Endothelial cell of hepatic sinusoid (primary cell): ENCODE data around the gene STXBP3.
"Not testable (repeated sequence)": the region's sequence is repeated elsewhere in the genome, so short reads cannot be mapped to it uniquely, and the experiment has no call there.

Source experiments
- in situ Hi-C: cut with HindIII; loops from 2 replicates; pipeline ENCODE4 v1.10.0; 2017; ENCODE audit warnings: low sequenced_read_pairs

The STXBP3 gene, protein sequence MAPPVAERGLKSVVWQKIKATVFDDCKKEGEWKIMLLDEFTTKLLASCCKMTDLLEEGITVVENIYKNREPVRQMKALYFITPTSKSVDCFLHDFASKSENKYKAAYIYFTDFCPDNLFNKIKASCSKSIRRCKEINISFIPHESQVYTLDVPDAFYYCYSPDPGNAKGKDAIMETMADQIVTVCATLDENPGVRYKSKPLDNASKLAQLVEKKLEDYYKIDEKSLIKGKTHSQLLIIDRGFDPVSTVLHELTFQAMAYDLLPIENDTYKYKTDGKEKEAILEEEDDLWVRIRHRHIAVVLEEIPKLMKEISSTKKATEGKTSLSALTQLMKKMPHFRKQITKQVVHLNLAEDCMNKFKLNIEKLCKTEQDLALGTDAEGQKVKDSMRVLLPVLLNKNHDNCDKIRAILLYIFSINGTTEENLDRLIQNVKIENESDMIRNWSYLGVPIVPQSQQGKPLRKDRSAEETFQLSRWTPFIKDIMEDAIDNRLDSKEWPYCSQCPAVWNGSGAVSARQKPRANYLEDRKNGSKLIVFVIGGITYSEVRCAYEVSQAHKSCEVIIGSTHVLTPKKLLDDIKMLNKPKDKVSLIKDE

DNA sequence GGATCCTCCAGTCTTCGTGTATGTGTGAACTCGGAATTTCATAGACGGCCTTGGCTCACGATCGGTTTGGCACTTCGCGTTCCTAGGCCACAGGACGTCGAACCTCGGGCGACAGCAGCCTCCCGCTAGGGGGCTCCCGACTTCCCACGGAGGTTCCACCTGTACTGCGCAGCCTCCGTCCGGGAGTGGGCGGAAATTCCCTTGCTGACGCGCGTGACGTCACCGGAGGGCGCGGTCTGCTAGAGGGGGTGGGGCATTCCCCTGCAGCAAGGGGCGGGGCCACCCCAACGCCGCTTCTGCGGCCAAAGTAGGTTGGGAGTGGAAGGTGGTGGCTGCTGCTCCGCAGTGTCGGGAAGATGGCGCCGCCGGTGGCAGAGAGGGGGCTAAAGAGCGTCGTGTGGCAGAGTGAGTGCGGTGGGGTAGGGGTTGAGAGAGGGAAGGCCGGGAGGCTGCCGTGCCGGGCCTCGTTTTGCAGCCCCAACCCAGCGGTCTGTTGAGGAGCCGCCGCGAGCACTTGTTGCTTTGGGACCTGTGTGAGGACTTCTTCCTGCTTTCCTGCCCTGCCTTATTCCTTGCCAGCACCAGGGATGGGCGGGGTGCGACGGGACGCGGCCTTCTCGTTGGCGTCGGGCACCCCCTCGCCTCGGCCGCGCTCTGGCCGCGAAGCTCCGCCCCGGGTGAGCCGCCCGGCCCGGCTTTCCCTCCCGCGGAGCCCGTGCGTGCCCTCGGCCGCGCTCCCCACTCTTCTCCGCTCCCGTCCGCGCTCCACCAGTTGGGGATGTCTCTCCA is at the start of gene STXBP3:
STXBP3 (plus strand) TSS at position 293 of the 789 bp plus-strand sequence; CDS start at position 357, 64 bp downstream.
- in situ Hi-C loops, result no loop called here

DNA sequence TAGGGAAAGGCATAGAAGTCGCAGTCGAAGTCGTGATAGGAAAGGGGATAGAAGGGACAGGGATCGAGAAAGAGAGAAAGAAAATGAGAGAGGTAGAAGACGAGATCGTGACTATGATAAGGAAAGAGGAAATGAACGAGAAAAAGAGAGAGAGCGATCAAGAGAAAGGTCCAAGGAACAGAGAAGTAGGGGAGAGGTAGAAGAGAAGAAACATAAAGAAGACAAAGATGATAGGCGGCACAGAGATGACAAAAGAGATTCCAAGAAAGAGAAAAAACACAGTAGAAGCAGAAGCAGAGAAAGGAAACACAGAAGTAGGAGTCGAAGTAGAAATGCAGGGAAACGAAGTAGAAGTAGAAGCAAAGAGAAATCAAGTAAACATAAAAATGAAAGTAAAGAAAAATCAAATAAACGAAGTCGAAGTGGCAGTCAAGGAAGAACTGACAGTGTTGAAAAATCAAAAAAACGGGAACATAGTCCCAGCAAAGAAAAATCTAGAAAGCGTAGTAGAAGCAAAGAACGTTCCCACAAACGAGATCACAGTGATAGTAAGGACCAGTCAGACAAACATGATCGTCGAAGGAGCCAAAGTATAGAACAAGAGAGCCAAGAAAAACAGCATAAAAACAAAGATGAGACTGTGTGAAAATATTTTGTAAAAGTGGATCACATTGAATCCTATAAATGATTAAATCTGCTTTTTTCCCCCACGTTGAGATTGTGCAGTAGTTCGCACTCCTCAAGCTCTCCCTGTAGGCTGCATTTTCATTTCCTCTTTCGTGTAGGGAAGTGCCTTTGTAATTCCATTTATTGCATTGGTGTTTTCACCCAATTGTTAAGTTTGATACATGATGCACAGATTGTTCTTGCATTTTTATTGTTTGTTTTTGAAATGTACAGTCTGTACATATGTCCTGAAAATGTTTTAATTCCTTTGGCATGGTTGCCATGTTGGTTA is 46.8 kb upstream of the STXBP3 start:
- in situ Hi-C loops, result no loop called here

DNA sequence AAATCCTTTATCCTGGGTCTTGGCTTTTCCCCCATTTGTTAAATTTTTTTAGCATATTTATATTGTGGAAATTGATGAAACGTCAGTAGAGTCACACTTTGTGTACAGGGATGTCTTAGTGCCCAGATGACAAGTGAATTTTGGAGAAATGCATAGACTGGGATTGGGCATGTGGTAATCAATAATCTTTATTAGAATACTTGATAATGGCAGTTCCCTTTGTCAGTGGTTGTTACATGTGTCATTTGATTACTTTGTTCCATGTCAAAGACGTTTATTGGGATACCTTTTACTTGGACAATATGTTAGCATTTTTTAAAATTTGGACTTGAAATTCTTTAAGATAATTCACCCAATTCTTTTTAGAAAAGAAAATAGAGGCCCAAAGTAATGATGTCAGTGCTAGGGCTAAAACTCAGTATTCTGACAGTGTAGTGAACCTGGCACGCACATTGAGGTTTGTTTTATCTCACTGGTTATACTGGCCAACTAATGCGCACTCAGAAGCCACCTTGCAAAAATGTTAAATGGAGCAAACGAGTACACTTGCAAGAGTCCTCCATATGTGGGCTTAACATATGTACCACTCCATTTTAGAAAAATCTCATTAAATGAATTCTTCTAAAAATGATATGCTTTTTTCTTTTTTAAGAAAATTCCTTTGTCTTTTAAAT is 45.2 kb upstream of the STXBP3 start:
- in situ Hi-C loops, result no loop called here

DNA sequence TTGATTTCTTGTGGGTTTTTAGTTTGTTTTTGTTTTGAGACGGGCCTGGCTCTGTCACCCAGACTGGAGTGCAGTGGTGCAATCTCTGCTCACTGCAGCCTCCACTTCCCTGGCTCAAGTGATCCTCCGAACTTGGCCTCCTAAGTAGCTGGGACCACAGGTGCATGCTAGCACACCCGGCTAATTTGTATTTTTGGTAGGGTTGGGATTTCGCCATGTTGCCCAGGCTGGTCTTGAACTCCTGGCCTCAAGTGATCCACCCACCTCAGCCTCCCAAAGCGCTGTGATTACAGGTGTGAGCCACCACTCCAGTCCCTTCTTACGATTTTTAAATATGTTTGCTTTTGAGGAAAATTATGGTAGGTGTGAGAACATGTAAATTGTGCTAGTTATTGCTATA is 44.4 kb upstream of the STXBP3 start:
- in situ Hi-C loops, result not testable (repeated sequence)

DNA sequence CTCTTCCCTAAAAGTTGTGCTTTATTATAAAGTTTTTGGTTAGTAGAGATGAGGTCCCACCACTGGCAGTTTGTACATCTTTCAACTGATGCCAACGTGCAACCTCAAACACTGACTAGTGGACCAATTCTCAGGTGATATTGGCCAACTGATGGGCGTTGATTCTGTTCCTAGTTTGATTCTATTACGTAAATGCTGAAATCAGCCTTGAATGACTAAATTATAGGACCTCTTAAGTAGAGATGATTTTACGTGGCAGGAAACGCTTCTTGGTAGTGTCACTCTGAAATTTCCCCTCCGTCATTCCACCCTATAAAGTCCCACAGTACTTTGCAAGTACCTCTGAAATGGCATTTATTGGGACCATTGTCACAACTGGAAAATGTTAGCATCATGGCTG is 42.5 kb upstream of the STXBP3 start:
- in situ Hi-C loops, result no loop called here

DNA sequence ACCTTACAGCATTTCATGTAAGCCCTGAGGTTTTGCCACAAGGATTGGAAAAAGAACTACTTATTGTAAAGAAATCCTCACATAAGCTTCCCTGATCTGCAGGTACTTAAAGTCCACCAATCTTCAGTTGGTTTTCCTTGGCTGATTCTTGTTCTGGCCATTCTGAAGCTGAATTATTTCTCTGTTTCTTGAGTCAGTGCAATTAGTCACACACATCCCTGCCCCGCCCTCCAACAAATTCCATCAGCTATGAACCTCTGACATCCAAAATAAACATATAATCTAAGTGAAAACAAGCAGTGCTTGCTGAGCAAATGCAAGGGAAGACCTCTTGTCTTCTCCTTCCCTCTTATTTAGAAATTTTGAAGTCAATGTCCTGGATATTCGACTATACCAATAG is 42.0 kb upstream of the STXBP3 start:
- in situ Hi-C loops, result no loop called here

DNA sequence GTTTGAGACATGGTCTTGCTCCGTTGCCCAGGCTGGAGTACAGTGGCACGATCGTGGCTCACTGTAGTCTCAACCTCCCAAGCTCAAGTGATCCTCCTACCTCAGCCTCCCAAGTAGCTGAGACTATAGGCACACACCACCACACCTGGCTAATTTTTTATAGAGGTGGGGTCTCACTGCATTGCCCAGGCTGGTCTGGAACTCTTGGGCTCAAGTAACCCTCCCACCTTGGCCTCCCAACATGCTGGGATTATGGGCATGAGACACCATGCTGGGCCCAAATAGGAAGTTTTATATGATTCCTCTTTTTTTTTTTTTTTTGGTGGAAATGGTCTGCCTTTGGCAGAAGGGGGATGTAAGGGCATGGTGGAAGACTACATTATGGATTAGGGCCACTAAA is 39.8 kb upstream of the STXBP3 start:
- in situ Hi-C loops, result no loop called here

DNA sequence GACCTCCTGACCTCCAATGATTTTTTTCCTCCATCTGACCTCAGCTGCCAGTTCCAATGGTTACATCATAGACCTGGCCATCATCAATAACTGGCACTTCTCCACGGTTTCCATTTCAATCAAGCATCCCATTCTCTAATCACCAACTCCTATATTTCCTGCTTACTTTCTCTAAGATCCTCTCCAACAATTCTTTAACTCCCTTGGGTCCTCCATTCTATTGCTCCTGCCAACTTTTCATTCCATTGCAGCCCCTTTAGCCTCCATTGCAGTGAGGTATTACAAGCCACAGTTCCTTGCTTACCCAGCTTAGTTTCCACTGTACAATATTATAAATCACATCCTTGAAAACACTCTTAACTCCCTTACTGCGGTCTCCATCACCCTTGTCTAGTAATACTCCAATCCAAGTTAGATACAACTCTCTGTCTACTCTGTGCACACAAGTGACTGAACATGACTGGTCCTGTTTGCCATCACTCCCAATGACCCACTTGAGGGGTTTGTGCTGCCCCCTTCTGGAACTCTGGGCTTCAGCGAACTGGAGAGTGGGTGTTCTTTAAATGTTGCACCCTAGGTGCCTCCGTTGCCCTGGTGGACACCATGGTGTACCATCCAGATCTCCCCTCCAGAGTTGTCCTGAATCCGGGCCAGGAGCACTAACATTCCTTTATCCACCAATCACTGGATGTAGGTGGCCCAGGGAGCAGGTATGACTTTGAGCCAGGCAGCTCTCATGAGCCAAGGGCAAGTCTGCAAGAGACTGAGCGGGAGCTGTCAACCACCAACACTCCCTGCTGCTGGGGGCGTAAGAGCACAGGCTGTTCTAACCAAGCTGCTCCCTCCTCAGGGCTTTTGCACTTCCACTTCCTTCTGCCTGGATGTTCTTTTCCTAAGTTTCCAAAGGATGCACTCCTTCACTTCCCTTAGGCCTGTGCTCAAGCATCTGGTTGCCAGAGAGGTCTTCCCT is 37.5 kb upstream of the STXBP3 start:
- in situ Hi-C loops, result no loop called here

DNA sequence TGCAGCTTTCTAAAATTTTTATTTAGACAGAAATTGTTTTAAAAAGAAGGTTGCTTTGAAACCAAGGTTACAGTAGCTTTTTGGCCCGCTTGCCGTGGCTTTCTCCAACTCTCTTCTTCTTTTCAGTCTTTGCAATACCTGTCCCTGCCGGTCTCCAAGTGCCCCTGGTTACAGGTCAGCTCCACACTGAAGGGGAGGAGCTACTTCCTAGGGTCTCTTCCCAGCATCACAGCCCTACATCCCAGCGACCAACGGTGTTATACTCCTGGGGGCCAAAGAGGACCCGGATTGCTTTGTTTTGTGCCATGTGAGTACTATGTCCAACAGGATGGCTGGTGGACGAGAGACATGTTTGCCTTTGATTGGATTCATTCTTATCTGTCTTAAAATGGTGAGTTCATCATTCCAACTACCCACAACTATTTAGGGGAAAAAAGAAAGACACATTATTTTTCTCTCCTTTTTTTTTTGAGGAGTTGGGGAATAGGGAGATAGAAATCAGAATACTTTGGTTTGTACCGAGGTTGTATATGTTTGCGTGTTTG is 33.8 kb upstream of the STXBP3 start, which contains the start of gene FNDC7:
FNDC7 (plus strand) TSS at position 303 of the 545 bp plus-strand sequence; CDS start at position 329, 26 bp downstream.
- in situ Hi-C loops, result no loop called here

DNA sequence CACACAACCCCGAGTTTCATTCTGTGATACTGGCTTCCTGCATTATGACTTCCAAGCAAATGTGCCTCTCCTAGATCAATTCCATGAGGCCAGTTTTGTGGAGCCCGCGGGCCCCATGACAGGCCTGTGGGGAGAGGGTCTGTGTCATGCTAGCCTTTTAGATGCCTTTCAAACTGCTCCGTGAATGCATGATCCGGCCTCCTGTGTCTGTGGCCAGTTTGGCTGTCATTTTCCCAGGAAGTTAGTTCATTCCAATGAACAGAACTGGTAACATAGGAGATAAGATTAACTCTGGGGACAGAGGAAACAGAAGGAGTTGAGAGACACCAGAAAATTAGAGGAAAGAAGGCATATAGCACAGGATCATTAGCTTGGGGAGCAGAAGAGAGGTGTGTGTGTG is 30.5 kb upstream of the STXBP3 start:
- in situ Hi-C loops, result no loop called here

DNA sequence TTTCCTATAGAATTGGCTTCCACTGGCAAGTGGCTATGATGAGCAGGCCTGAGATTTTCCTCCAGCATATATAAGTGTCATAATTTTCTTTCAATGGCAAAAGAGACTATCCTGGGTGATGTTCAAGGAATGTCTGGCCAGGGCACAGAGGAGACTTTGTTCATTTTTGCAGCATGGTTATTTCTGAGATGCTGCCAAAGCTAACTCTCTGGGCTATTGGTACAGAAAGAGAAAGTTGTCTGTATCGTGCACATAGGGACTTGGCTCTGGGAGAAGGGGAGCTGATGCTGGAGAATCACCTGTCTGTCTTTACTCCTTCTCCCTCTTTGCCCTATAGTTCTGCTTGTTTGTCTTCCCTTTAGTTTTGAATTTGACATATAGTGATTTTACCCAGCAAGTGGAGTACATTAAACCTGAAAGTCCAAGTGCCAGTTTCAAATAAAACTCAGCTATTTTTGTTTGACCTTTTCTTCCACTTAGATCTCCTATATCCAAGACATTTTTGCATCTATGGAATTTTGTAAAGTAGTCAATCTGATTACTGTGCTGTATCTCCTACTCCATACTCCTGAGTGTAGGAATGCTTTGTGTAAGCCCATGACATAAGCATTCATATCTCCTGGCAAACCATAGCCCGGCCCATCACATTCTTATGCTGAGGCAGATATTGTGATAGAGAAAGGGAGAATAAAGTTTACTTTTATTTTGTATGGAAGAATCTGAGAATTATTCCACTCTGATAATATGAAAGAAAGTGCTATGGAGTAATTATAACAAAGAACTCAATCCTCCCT is 29.8 kb upstream of the STXBP3 start:
- in situ Hi-C loops, result no loop called here

DNA sequence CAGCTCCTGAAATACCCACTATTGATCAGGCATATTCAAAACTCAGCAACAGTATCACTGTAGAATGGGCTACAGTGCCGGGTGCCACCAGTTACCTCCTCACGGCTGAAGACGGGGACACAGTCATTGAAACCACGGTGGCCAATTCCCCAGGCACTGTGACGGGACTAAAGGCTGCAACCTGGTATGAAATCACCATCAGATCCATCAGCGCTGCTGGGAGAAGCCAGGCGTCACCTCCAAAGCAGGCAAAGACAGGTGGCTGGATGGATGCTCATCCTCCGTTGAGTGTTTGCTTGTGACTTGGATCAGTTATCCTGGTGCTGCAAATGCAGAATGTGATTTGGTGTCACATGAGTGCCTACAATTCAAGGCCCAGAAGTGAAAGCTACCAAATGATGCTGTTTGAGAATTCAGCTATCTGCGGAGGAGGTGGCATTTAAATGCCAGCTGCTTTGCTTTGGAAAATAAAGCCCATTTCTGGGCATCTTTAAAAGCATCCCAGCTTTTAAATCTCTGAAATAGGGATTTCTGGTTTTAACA is 28.6 kb upstream of the STXBP3 start:
- in situ Hi-C loops, result no loop called here

DNA sequence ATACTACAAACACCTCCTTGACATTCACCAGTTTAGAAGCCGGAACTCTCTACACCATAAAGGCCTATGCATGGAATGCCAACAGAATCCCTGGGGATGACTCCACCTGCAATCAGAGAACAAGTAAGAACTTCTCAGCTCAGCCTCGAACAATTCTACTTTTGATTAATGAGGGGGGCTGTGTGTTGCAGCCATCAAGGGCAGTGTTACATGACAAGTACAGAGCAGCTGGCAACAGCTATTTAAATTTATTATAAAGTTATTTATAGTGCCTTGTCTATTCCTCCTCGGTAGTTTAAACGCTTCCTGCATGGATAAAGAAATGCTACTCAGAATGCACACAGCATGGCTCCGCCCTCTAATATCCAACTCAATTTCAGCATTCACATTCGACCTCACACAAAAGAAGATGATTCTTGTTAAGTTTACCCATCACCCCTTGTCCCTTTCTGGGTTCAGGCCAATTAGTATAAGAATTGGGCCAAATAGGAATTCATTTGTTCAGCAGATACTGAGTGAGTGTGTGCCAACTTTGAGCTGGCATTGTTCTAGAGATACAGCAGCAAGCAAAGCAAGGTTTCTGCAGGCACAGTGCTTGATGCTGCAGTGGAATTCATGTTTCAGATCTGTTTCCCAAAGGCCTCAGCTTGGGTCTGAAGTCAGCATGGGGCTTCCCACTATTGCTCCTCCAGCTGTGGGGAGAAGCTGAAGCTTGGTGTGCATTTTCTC is 27.4 kb upstream of the STXBP3 start:
- in situ Hi-C loops, result no loop called here

DNA sequence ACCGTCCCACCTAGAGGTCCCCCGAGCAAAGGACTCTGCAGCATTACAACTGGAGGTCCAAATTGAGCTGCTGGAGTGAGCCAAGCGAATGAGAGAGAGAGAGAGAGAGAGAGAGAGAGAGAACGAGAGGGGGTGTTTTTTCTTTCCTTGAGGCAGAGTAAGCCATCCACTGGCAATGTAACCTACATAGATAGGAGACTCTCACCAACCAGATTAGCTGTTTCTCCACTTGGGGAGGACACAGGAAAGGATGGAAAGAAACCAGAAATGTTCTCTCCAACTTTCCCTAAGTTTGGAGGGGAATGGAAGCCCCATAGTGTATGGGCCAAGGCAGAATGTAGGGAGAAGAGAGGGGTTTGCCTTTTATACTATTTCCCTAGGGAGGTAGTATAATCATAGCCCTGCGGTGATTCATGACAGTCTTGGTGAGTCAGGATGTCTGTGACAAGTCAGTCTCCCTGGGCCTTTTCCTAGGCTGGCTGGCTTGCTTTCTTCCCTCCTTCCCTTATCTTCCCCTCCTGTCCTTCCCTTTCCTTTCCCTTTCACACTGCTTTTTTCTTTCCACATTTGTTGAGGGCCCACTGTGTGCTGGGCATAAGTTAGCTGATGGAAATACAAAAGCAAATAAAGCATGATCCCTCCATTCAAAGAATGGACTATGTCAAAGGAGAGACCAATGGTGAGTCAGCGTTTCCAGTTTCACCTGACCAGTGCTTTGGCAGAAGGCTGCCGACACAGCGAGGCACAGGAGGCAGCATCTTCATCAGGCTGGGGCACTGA is 26.6 kb upstream of the STXBP3 start:
- in situ Hi-C loops, result no loop called here

DNA sequence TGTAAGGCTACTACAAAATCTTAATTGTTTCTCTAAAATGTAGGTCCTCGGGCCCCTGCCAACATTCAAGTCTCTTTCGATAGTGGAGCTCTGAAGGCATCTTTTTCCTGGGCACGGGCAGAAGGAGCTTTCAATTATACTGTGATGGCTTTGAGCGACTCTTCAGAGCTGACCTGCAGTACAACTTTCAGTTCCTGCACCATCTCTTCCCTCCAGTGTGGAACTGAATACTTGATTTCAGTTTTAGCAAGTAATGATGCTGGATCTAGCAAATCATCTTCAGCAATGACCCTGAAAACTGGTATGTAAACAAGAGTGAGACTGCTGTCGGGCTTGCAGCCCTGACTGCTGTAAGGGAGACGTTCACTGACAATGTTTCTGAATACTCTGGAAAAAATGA is 24.2 kb upstream of the STXBP3 start:
- in situ Hi-C loops, result no loop called here

DNA sequence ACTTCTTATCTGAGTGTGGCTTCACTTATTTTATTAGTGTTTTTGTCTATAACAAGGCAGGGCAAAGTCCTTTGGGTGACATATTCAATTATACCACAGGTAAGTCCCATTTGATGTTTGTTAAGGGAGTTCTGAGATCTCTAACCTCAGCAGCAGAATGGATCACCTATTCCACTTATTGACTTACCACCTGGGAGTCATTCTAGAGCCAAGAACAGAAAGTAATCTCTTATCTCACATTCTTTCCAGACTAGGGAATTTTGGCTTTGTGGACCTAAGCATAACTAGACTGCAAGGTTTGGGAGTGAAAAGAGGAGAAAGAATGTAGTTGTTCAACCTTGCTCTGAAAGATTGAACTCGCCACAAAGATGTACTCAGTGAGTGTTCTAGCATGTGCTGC is 20.6 kb upstream of the STXBP3 start:
- in situ Hi-C loops, result no loop called here
